NCI-H748 (cell line): ENCODE results near the gene PTPRG.

Experiments
- DNase-seq: peaks from one replicate; lab custom pipeline; 2025; ENCODE audit not compliant: unreplicated experiment; lab: John Stamatoyannopoulos, UW

Gene PTPRG

DNA sequence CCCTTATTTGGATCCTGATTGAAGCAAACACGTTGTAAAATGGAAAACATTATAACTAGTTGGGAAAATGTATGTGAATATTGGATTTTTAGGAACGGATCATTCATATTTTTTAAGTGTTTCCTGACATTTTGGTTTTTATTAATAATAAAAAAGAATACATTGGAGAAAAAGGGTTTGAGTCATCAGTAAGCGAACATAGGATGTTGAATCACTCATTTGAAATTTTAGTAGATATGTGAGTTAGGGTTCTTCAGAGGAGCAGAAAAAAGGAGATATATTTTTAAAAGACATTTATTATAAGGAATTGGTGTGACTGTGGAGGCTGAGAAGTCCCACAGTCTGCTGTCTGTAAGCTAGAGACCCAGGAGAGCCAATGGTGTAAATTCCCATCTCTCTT is 258.5 kb downstream of the PTPRG start:
- DNase-seq, result no peak

GRCh38 chr3:61820306-61820992 is 259.1 kb downstream of the PTPRG start:
- no peak for DNase-seq

DNA sequence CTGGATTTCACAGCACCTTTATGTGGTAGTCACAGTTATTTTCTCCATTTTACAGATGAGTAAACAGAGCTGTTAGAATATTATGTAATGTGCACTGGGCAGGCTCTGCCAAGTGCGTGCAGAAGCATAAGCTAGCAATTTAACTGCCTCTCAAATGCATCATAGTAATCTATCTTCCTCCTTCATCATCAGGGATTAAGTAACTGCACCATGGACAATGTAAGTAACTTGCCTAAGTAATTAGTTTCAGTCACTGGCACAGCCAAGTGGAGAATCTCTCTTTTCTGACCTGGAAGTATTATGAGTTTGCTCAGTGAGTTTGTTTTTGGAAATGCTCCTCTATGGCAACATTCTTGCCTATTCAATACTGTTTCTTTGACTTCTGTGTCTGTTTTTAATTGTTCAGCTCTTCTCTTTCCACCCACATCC is 260.5 kb downstream of the PTPRG start:
- DNase-seq, result no peak

GRCh38 chr3:61822588-61822987 is 261.2 kb downstream of the PTPRG start:
- DNase-seq, result no peak

DNA sequence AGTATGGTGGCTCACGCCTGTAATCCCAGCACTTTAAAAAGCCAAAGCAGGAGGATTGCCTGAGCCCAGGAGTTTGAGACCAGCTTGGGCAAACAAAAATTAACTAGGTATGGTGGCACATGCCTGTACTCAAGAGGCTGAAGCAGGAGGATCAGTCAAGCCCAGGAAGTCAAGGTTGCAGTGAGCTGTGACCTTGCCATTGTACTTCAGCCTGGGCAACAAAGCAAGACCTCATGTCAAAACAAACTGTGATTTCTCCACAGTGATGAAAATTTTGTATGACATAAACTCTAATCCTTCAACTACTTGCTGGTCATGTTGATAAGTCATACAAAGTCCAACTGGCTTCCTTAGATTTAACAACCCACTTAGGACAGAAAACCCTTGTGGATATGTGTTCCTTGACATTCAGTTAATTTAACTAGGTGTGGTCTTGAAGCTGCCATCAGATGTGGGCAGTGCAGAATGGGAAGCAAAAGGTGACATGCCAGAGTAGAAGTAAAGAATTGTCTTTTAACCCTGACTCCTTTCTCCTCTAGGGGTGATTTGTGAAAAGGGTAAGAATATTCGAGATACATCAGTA is 263.3 kb downstream of the PTPRG start:
- DNase-seq, result no peak

DNA sequence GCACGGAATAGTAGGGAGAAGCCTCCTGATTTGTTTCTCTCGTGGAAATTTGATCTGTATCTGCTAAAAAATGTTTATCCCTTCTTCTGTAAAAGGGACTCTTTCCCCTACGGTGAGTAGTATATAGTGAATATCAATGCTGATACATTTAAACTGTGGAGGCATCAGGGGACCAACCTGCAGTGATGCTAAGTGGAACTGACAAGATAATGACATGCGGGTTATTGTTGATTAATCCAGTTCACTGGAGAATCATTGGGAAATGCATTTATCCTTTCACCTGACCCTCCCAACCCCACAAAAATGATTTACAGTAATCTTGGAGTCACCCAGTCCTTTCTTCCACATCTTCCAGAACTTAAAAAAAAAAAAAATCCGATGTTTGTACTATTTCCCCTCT is 264.8 kb downstream of the PTPRG start:
- DNase-seq, result no peak

DNA sequence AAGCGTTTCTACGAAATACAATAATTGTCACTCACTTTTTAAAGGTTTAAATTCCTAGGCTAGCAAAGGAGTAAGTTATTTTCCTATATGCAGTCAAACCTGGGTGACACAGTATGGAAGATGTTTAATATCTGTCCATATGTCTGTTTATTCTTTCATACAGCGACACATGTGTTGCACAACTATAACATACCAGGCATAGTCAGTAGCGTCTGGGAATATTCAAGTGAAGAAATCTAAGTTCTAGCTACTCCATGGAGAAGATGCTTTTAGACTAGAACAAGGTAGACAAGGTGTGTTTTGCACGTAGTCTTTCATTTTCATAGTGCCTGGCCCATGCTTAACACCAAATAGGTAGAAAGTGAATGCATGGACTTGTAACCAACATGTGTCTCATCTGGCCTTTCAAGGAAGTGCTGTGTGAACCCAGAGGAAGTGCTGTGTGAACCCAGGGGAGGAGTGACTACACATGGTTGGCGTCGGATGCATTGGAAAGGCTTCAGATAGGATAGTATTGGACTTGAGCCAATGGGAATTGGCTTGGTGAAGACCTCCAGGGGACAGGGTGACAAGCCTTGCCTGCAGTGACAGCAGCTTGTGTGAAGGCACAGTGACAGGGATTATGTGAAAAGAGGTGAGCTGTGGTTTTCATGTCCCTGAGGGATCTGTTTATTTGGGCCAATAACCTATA is 267.0 kb downstream of the PTPRG start:
- DNase-seq, result no peak

GRCh38 chr3:61828880-61829721 is 267.7 kb downstream of the PTPRG start:
- DNase-seq, result no peak

GRCh38 chr3:61829722-61830350 is 268.5 kb downstream of the PTPRG start:
- DNase-seq, result no peak

GRCh38 chr3:61831973-61832372 is 270.6 kb downstream of the PTPRG start:
- DNase-seq, result no peak

- no peak for DNase-seq
Observed at GRCh38 chr3:61832375-61833229, 271.2 kb downstream of the PTPRG start.

- DNase-seq, result no peak
Observed at GRCh38 chr3:61839256-61839655, 277.9 kb downstream of the PTPRG start.

- DNase-seq, result no peak
Observed at GRCh38 chr3:61841111-61841845, 279.9 kb downstream of the PTPRG start.

DNA sequence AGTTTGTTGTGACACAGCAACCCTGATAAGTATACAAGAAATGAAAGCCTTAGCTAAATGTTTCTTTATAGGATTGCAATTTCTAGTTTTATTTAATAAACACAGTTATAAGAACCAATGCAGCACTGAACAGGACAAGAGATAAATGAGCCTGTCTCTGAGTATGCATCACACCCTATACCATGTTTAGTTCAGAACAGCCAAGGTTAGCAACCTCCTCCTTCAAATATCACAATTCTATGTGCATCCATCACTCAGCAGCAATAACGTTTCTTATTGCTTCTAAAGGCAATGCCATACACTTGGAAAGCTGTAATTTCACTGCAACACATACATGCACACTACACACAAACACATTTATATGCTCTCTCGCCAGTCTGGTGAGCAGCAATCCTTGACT is 280.6 kb downstream of the PTPRG start:
- DNase-seq, result no peak

- DNase-seq, result no peak
Observed at GRCh38 chr3:61844346-61844745, 283.0 kb downstream of the PTPRG start.

GRCh38 chr3:61846488-61846887 is 285.1 kb downstream of the PTPRG start:
- no peak for DNase-seq

GRCh38 chr3:61847784-61848462 is 286.6 kb downstream of the PTPRG start:
- no peak for DNase-seq

GRCh38 chr3:61848885-61849284 is 287.5 kb downstream of the PTPRG start:
- DNase-seq, result no peak

DNA sequence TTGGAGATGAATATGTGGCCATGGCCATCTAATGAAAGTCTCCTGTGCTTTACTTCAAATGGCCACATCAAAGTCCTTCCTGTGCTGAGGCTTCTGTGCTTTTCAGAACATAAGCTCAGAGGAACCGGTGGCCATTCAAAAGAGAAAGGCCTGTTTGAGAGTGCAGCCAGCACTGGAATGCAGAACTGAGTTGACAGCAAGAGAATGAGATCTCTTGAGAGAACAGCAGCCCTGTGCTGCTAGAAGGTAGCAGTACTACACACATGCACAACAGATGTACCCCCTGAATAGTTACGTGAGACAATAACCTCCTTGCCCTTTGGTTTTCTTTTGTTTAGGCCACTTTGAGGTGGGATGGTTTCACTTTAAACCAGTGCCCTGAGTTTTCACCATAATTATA is 292.5 kb downstream of the PTPRG start:
- no peak for DNase-seq
